ENCODE measurements around the gene SLX4IP.
"Not testable (repeated sequence)": the region's sequence is repeated elsewhere in the genome, so short reads cannot be mapped to it uniquely, and the experiment has no call there.

Gene SLX4IP

GRCh38 chr20:10611357-10611756, 176.3 kb downstream of the SLX4IP start:
- DNase-seq: peak; percentile 8 to 23

GRCh38 chr20:10613426-10613825, 178.3 kb downstream of the SLX4IP start:
- DNase-seq: not testable (repeated sequence)

DNA sequence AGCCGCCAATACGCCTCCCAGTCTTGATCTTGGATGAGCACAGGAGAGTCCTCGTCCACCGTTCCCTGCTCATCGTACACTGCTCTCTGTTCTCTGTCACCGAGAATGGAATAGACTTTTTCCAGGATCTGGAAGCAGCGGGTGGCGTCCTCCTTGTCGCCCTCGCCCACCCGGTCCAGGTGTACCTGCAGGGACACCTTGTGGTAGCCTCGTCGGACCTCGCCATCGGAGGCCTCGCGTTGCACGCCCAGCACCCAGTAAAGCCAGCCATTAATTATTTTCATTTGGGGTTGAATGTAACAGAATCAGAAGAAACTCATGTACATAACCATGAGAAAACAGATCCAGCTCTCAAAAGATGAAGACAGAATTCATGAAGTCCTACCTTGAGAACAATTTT, 178.8 kb downstream of the SLX4IP start:
- no peak for DNase-seq

DNA sequence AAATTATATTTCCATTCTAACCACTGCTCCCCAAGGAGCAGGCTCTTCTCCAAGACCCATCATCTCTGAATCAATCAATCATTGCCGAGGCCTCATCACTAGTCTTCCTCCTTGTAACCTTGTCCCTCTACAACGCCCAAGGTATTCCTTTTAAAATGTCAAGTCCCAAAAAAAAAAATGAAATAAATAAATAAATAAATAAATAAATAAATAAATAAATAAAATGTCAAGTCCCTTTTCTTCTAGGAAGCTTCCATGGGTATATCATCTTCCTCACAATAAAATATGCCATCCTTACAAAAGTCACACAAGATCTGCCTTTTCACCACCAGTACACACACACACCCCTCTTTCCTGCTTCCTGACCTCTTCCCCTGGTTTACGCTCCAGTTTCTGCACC, 181.1 kb downstream of the SLX4IP start:
- no peak for DNase-seq

GRCh38 chr20:10617549-10618133, 182.5 kb downstream of the SLX4IP start:
- DNase-seq: not testable (repeated sequence)

DNA sequence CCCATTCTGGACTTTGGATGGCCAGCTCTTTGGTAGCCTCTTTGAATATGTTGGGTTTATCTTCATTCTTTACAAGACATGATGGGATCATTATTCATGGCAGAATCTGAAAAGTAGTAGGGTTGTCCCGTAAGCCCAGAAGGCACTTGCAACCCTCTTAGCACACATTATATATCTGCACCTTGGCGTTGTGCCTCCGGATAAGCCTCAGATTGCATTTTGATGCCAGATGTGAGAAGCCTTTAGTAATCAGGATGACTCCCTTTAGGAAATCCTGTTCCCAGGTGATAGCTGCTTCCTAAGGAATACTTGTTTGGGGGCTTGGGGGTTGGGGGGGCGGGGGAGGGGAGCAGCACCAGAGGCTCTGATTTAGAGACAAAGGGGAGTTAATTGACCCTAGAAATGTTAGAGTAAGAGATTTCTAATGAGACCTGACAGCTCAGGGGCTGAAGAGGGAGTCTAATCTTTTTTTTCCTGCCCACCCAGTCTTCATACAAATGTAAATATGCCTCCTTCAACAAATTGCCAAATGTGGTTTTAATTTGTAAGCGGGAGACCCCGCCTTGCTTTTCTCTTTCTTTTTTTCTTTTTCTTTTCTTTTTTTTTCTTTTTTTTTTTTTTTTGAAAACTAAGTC, 183.6 kb downstream of the SLX4IP start:
- no peak for DNase-seq

DNA sequence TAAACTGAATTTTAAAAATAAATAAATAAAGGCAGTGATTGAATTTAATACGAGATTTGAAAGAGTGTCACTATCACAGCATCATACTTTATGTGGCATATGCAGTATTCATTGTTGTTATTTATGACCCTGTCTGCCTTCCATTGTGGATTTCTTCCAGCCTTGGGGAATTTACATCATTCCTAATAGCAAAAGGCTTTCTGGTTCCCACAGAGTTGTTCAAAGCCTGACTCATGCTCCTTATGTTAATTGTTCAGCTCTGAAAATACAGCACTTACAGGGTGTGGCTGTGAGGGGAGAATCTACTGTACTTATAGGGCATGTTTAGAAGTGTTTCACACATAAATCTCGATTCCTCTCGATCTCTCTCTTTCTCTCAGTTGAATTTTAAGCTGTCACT, 184.3 kb downstream of the SLX4IP start:
- no peak for DNase-seq

DNA sequence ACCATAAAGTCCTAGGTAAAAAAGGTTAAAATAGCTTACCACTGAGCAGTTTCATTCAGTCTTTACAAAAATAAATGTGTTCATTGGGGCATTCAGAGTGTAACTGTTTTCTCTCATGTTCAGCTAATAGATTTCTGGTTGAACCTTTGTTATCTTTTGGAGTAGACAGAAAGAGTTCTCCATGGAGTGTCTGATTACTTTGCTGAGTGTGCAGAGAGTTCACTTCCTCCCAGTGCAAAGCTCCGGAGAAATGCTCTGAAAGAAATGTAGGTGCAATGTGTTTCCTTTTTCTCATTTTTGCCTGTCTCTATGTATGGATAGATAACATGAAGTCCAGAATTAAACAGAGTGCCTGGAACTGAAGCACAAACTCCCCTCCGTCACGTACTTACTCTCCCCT, 186.0 kb downstream of the SLX4IP start:
- DNase-seq: no peak

- DNase-seq: no peak
Observed at GRCh38 chr20:10622657-10623418, 187.7 kb downstream of the SLX4IP start.

DNA sequence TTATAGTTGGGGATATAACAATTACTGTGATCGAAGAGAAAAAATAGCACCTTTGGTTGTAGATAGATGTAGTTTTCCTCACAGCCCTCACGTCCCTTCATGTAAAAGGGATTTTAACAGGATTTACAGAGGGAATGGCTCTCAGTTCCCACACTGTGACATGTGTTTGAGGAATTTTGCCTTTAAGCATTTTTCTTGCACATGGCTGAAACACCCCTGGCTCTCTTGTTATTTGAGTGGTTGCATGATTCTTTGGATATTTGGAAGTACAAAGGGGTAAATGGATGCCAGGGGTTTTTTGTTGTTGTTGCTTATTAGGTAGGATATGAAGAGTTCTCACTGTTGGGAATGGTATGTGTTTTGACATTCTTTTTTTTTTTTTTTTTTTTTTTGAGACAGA, 190.5 kb downstream of the SLX4IP start:
- no peak for DNase-seq

DNA sequence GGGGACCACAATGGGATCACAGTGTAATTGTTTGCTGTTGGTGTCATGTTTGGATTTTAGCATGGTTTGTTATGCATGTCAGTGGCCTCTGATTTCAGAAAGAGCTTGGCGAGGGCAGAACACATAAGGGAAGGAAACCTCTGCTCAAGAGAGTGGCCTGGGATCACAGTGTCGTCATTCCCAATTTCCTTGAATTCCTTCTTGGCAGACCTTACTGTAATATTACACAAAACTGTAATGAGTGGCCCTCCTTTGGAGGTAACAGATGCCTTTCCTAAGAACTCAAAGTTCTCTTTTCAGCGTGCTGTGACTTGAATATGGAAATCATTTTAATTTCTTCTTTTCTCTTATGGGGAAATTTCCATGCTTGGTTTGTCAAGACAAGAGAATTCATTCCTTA, 191.8 kb downstream of the SLX4IP start:
- no peak for DNase-seq

- DNase-seq: no peak
Observed at GRCh38 chr20:10629946-10630650, 195.0 kb downstream of the SLX4IP start.

- no peak for DNase-seq
Observed at GRCh38 chr20:10631126-10631525, 196.0 kb downstream of the SLX4IP start.

GRCh38 chr20:10632721-10633509, 197.8 kb downstream of the SLX4IP start:
- DNase-seq: no peak

GRCh38 chr20:10633718-10634117, 198.6 kb downstream of the SLX4IP start:
- DNase-seq: no peak

DNA sequence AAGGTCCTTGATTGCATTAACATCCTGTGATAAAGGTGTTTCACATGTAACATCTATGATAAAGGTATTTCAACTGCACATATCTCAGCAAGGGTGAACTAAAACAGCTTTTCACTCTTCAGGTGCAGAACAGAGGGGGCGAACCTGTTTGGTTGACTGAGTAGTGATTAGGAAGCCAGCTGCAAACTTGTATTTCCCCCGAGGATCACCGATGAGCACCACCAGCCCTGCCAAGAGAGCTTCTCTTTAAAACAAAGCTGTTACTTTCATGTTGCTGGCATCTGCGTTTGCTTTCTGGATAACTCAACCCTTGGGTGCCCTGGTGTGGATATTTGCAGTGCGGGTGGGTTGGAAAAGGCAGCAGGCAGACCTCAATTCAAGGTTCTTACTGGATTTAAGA, 199.1 kb downstream of the SLX4IP start:
- DNase-seq: no peak

DNA sequence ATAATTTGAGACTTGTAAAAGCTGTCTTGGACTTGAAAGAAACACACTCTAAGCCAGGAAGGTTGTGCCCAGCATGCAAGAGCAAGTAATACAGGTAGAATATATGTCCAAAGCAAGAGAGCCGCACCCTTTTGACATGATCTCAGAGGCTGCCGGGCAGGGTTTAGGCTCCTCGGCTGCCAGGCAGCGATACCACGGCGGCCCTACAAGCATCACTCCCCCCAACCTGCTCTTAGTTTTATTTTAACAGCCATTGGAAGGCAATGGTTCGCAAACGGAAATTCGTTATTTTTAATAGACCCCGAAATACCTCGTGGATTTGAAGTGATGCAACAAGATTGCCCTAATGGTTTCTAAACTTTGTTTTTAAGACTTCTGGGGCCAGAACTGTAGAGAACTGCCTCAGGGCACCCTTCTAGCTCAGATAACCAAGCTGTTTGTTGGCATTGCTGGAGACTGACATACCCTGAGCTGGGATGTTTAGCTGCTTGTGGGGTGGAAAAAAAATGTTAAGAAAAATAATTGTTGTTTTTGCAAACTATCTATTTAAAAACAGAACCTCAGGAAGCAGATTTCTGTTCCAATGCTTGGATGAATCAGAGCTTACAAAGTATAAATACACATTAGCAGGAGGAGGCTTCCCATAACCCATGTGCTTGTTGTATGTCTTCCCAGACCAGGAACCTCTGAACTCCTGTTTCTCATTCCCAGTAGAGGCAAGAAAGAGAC, 199.7 kb downstream of the SLX4IP start:
- DNase-seq: no peak

- DNase-seq: no peak
Observed at GRCh38 chr20:10635476-10636208, 200.5 kb downstream of the SLX4IP start.

DNA sequence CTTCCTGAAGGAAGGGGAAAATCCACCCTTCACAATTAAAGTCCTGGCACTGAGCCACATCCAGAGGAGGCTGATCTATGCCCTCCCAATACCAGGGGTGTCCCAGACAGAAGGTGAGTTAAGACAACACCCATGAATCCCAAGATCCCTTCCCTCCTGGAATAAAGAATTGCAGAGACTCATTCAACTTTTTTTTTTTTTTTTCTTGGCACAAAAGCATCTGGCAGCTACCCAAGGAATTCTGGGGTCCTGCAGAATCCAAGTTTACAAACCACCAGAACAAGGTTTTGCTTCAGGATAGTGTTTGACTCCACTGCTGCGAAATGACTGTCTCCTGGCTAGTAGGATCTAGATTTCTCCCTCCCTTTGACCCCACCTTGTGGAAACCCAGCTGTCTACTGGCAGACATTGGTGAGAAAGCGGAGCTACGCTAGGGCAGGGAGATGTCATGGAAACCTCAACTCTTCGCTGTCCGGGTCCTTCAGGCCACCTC, 201.3 kb downstream of the SLX4IP start:
- no peak for DNase-seq

DNA sequence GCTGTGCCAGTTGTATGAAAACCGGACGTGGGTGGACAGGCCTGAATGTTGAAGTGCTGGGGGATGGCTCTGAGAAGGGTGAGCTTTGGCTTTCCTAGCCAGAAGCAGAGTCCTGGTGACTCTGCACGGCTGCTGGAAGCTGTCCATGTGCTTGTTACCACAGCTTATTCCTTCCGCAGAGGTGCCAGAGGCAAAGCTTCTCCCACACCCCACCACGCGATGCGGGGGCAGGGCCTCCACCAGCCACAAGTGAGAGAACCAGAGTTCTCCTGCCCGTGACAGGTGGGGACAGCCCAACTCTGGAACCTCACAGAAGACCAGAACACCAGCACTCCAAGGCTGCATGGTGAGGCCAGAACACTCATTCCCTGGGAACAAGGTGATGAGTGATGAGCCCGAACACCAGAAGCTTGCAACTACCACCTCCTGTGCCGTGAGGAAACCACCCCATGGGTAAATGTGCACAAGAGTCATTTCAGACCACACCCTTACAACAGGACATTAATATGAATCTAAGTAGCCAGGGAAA, 202.0 kb downstream of the SLX4IP start:
- no peak for DNase-seq

DNA sequence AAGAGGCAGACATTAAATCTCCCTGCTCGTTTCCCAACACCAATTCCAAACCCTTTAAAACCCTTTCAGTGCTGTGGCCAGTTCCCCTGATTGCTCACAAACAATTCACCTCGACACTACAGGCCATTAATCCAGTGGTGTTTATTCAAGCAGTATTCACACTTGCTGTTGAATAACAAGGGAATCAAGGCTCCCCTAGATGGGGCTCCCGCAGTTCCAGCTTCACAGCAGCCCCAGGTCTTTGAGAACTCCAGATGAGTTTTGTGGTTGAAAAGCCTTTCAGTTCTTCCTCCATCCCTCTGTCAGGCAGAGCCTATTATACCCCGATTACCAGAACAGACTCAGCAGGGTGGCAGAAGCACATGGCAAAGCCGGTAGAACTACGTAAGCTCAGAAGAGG, 202.5 kb downstream of the SLX4IP start:
- DNase-seq: no peak
